ENCODE measurements around the gene SECISBP2.
"Not testable (repeated sequence)": the region's sequence is repeated elsewhere in the genome, so short reads cannot be mapped to it uniquely, and the experiment has no call there.

SECISBP2 gene

DNA sequence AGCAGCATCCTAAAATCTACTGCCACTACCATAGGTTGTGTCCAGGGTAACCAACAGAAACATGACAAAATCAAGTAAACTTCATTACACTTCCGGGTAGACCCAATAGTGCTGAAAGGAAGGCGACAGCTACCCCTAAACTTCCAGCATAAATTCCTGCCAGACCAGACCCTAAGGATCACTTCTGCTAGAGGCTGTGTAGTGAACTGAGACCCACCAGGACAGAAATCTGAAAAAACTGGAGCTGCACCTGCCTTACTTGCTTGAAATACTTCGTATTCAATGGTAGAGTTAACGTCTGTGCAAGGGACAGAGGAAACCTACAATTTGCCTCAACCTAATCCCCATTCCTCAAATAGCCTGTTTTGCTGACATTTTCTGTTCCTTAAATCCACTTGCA is 1.0 kb upstream of the SECISBP2 start:
- ATAC-seq (replicated peaks) (no peak), DNase-seq (no peak)
- Mint-ChIP-seq H3K4me3 (peak overlapping the region; percentile 91 to 95), H3K27ac (peak overlapping the region; percentile 99), H3K27me3 (no peaks in the 10 kb centered on the region), H3K9me3 (no peaks in the 10 kb centered on the region), H3K36me3 (peaks cover 26 to 32% of the 10 kb centered on the region in 2 donors), H3K4me1 (peaks cover 17 to 39% of the 10 kb centered on the region in 2 donors)

DNA sequence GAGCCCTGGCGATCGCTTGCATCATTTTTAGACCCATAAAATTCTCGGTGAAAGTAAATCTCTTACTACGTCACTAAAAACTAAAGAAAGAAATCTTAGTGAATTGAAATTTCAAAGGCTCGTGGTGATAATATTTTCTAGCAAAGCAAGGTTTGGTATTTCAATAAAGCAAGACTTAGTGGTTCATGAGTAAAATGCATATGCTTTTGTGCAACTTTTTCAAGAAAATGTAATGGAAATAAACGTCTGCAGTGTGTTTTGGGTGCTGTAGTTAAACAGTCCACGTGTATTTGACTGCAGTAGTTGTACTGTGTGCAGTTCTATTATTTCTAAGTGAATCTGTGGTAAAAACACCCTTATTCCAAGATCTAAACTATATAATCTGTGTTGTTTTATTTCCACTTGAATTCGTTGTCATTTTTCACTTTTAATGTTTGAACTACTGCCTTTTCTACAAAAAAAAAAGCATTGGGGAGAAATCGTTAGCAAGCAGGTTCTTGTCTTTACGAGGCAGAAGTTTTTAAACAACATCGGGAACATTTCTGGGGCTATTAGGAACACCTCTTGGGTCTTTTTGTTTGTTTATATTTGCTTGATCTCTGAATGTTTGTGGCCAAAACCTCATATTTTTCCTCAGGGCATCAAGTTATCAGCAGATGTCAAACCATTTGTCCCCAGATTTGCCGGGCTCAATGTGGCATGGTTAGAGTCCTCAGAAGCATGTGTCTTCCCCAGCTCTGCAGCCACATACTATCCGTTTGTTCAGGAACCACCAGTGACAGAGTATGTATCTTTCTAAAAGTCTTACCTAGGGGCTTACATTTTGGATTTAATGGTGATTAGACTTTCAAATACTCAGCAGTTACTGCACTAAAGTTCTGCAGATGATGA is 960 bp downstream of the SECISBP2 start:
- H3K9me3 Mint-ChIP-seq: no peaks in the 10 kb centered on the region
- peak overlapping the region; percentile 99 for H3K27ac Mint-ChIP-seq
- H3K36me3 Mint-ChIP-seq: peaks cover 35 to 36% of the 10 kb centered on the region in 2 donors
- no peaks in the 10 kb centered on the region for H3K27me3 Mint-ChIP-seq
- H3K4me1 Mint-ChIP-seq: peaks cover 26 to 52% of the 10 kb centered on the region in 2 donors
- H3K4me3 Mint-ChIP-seq: peak overlapping the region; percentile 91 to 95
- no peak for DNase-seq
- ATAC-seq (replicated peaks): no peak

DNA sequence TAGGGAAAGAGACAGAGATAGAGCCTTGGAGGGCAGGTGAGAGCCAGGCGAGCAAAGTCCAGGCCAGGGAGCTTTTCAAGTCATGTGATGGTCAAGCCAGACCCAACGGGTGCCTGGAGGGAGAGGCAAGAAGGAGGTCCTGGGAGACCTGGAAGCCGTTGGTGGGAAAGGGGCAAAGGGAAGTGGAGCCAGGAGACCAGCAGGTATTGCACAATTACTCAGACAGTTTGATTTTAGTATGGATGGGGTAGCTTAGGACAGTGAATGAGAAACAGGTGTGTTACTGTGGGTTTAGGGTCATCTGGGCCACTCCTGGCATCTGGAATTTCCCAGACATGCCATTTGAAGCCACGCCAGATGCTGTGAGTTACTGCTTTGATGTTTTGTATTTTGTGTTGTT is 5.1 kb downstream of the SECISBP2 start:
- no peak for ATAC-seq (replicated peaks)
- Mint-ChIP-seq H3K27me3 (no peaks in the 10 kb centered on the region), H3K4me1 (peaks cover 20 to 43% of the 10 kb centered on the region in 2 donors), H3K27ac (peak overlapping the region; percentile 70), H3K36me3 (peaks cover 9 to 23% of the 10 kb centered on the region in 2 donors), H3K9me3 (no peaks in the 10 kb centered on the region), H3K4me3 (no peak overlapping the region)
- DNase-seq: no peak

DNA sequence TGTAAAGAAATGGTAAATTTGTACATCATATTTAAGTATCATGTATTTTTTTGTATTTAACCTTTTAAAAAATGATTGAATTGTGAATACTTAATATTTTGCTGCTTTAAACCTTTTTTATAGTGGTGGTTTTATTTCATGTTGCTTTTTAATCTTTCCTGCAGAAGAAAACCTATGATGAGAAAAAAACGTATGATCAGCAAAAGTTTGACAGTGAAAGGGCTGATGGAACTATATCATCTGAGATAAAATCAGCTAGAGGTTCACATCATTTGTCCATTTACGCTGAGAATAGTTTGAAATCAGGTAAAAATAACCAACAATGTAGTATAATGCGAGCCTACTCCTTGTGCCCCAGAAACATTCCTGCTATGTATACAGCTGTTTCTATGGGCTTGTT is 7.4 kb downstream of the SECISBP2 start:
- Mint-ChIP-seq H3K4me3 (no peak overlapping the region), H3K4me1 (peaks cover 16 to 32% of the 10 kb centered on the region in 2 donors), H3K36me3 (peaks cover 16 to 30% of the 10 kb centered on the region in 2 donors), H3K27ac (no peak overlapping the region), H3K9me3 (no peaks in the 10 kb centered on the region), H3K27me3 (no peaks in the 10 kb centered on the region)
- ATAC-seq (replicated peaks) (no peak), DNase-seq (no peak)

DNA sequence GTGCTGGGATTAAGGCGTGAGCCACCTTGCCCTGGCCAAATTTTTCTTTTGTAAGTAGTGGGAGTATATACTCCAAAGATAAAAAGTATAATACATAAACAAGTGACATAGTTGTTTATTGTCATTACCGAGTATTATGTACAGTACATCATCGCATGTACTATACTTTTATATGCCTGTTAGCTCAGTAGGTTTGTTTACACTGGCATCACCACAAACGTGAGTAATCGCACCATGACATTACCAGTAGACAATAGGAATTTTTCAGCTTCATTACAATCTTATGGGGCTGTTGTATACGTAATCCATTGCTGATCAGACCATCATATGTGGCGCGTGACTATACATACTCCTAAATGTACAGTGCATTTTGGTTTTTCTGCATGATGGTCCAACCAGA is 9.8 kb downstream of the SECISBP2 start:
- no peak for DNase-seq
- ATAC-seq (replicated peaks): no peak
- Mint-ChIP-seq H3K4me3 (no peak overlapping the region), H3K27ac (no peak overlapping the region), H3K36me3 (peaks cover 13 to 29% of the 10 kb centered on the region in 2 donors), H3K4me1 (peaks cover 9 to 12% of the 10 kb centered on the region in 2 donors), H3K9me3 (no peaks in the 10 kb centered on the region), H3K27me3 (no peaks in the 10 kb centered on the region)

DNA sequence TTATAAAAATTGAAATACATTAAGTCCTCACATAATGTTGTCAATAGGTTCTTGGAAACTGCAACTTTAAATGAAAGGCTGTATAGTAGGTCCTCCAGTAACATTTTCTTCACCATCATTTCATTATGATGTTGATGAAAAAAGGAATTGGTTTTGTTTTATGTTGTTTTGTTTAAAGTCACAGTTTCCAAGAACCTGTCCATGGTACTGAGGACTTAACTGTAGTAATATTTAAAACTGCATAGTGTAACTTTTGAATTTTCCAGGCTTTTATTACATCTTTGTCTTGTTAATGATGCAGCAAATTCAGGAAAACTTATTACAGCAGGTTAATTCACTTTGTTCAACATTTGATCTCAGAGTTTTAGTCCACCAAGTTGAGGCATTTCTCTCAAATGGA is 11.6 kb downstream of the SECISBP2 start:
- peaks cover 1 to 4% of the 10 kb centered on the region in 2 donors for H3K4me1 Mint-ChIP-seq
- H3K9me3 Mint-ChIP-seq: no peaks in the 10 kb centered on the region
- H3K27me3 Mint-ChIP-seq: no peaks in the 10 kb centered on the region
- H3K27ac Mint-ChIP-seq: no peak overlapping the region
- ATAC-seq (replicated peaks) (no peak), DNase-seq (no peak)
- peaks cover 22 to 39% of the 10 kb centered on the region in 2 donors for H3K36me3 Mint-ChIP-seq
- H3K4me3 Mint-ChIP-seq: no peak overlapping the region

DNA sequence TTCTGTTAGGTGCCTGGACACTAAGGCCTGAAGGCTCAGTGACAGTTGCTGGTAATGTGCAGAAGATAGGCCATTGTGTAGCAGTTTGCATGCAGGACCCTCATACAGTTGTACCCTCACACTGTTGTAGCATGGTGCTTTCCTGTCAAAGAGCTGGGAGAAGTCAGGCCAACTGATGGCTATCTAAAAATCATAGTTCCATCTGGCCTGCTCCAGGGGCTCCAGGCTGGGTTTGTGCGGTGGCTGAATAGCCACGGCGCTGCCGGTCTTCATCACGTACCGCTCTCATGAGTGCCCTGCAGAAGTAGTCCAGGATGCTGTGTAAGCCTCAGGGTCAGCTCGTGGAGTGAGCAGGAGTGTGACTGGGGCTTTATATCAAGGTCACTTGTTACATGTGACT is 12.2 kb downstream of the SECISBP2 start:
- Mint-ChIP-seq H3K36me3 (peaks cover 22 to 41% of the 10 kb centered on the region in 2 donors), H3K27ac (peak overlapping the region; percentile 56)
- no peak for ATAC-seq (replicated peaks)

DNA sequence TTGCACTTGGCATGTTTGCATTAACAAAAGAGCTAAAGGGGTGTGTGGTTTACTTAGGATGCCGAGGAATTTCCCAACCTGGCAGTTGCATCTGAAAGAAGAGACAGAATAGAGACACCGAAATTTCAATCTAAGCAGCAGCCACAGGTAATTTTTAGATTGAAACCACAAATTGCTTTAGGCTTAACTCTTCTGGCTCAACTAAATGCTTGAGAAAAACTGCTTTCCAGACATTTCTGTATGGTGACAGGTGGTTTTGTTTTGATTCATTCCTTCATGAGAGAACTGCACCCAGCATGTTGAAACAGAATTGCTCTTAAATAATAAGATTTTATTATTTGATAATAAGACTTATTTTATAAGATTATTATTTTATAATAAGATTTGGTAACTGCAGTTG is 21.5 kb downstream of the SECISBP2 start:
- no peak overlapping the region for H3K27ac Mint-ChIP-seq
- no peaks in the 10 kb centered on the region for H3K9me3 Mint-ChIP-seq
- peaks cover 8 to 29% of the 10 kb centered on the region in 2 donors for H3K4me1 Mint-ChIP-seq
- ATAC-seq (replicated peaks): no peak
- no peak overlapping the region for H3K4me3 Mint-ChIP-seq
- H3K36me3 Mint-ChIP-seq: peaks cover 52 to 71% of the 10 kb centered on the region in 2 donors
- no peak for DNase-seq
- no peaks in the 10 kb centered on the region for H3K27me3 Mint-ChIP-seq

More for the DNA sequence above, 12.2 kb downstream of the SECISBP2 start:
- no peak for DNase-seq
- Mint-ChIP-seq H3K9me3 (no peaks in the 10 kb centered on the region), H3K27me3 (no peaks in the 10 kb centered on the region), H3K4me3 (no peak overlapping the region), H3K4me1 (peaks cover 0 to 4% of the 10 kb centered on the region in 2 donors)

DNA sequence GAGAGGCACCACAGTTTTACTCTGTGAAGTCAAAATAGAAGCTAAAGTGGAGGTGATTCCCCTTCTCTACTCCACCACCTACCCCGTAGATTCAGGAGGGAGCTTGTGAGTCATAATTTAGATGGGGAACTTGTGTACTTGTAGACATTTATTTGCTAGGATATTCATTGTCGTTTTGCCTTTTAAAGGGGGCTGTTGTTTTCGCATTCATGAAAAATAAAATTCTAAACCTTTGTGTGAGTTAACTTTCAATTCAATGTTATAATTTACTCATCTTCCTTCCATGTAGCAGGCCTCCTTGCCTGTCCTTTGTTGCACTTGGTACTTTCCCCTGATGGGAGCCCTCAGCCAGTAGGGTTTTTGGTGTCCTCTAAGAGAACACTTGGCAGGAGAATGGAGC is 22.0 kb downstream of the SECISBP2 start:
- H3K4me1 Mint-ChIP-seq: peaks cover 11 to 34% of the 10 kb centered on the region in 2 donors
- DNase-seq: no peak

DNA sequence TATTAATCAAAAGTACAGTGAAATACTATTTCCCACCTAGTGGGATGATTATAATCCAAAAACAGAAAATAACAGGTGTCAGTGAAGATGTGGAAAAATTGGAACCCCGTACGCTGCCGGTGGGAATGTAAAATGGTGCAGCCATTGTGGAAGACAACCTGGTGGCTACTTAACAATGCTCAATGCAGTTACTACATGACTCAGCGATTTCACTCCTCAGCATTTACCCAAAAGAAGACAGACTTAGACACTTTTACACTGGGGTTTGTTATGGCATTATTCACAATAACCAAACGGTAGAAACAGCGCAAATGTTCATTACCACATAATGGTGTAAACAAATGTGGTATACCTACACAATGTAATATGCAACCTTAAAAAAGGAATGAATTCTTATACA is 23.9 kb downstream of the SECISBP2 start:
- no peak for DNase-seq
- ATAC-seq (replicated peaks): no peak
- Mint-ChIP-seq H3K36me3 (peaks cover 69 to 82% of the 10 kb centered on the region in 2 donors), H3K27ac (no peak overlapping the region), H3K9me3 (no peaks in the 10 kb centered on the region), H3K4me1 (peaks cover 14 to 40% of the 10 kb centered on the region in 2 donors), H3K27me3 (no peaks in the 10 kb centered on the region), H3K4me3 (no peak overlapping the region)

More for the DNA sequence above, 22.0 kb downstream of the SECISBP2 start:
- Mint-ChIP-seq H3K36me3 (peaks cover 56 to 75% of the 10 kb centered on the region in 2 donors), H3K27ac (no peak overlapping the region), H3K4me3 (peak overlapping the region in 1 of 2 donors; percentile 16), H3K9me3 (no peaks in the 10 kb centered on the region), H3K27me3 (no peaks in the 10 kb centered on the region)
- peak; percentile 92 to 98 for ATAC-seq (replicated peaks)

DNA sequence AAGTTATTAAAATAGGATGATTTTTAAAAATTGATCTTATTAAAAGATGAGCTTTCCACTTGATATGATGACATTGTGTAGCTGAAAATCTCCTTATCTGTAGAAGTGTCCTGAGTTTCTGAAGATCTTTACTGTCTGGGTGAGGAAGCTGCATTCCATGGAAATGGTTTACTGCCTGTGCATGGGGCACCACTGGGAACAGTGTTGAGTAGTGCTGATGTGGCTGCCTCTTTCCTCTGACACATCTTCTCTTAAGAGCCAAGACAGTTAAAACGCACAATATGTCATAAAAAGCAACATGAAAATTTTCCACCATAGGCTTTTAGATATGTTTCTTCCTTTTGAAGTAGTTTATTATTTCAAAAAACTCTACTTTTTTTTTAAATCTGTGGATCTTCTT is 24.6 kb downstream of the SECISBP2 start:
- no peak for DNase-seq
- Mint-ChIP-seq H3K4me1 (peaks cover 14 to 35% of the 10 kb centered on the region in 2 donors), H3K27me3 (no peaks in the 10 kb centered on the region), H3K9me3 (no peaks in the 10 kb centered on the region), H3K4me3 (no peak overlapping the region), H3K27ac (no peak overlapping the region), H3K36me3 (peaks cover 68 to 82% of the 10 kb centered on the region in 2 donors)
- no peak for ATAC-seq (replicated peaks)

DNA sequence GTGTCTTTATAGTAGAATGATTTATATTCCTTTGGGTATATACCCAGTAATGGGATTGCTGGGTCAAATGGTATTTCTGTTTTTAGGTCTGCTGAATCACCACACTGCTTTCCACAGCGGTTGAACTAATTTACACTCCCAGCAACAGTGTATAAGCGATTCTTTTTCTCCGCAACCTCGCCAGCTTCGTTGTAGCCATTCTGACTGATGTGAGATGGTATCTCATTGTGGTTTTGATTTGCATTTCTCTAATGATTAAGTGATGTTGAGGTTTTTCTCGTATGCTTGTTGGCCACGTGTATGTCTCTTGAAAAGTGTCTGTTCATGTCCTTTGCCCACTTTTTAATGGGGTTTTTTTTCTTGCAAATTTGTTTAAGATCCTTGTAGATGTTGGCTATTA is 25.5 kb downstream of the SECISBP2 start:
- peaks cover 14 to 34% of the 10 kb centered on the region in 2 donors for H3K4me1 Mint-ChIP-seq
- not testable (repeated sequence) for H3K4me3 Mint-ChIP-seq; DNase-seq; ATAC-seq (replicated peaks); H3K9me3 Mint-ChIP-seq; H3K27ac Mint-ChIP-seq; H3K27me3 Mint-ChIP-seq
- peaks cover 67 to 82% of the 10 kb centered on the region in 2 donors for H3K36me3 Mint-ChIP-seq

DNA sequence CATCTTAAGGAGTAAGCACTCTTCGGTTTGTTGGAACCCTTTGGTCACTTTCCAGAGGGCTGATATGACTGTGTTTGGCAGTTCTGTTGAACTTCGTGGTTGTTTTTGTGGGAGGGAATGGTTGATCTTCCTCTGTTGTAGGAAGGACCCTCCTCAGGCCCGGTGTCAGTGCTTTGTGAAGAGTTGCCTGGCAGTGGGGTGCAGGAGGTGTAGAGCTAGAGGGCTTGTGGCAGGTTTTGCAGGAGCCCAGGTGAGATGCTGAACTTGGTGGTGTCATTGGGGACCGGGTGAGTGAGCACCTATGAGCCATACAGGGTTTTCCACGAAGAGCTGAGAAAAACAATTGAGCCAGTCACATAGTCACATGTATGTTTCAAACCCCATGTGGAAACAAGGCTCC is 27.2 kb downstream of the SECISBP2 start:
- peaks cover 67 to 87% of the 10 kb centered on the region in 2 donors for H3K36me3 Mint-ChIP-seq
- H3K27ac Mint-ChIP-seq: peak overlapping the region; percentile 21
- no peaks in the 10 kb centered on the region for H3K9me3 Mint-ChIP-seq
- H3K27me3 Mint-ChIP-seq: no peaks in the 10 kb centered on the region
- no peak overlapping the region for H3K4me3 Mint-ChIP-seq
- H3K4me1 Mint-ChIP-seq: peaks cover 8 to 22% of the 10 kb centered on the region in 2 donors
- ATAC-seq (replicated peaks): no peak
- DNase-seq: no peak

DNA sequence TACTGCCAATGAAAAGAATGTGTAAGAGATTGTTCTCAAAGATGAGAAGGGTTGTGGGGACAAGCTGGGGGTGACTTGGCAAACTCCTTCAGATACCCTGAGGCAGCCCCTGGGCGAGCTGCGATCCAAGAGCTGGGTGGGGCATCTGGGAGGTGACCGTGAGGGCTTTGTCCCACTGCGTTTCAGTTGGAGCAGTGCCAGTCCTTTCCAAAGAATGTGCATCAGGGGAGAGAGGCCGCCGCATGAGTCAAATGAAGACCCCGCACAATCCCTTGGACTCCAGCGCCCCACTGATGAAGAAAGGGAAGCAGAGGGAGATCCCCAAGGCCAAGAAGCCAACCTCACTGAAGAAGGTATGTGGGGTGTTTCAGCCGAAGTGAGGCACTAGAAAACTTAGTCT is 28.4 kb downstream of the SECISBP2 start:
- DNase-seq (no peak), ATAC-seq (replicated peaks) (no peak)
- Mint-ChIP-seq H3K27me3 (no peaks in the 10 kb centered on the region), H3K36me3 (peaks cover 66 to 86% of the 10 kb centered on the region in 2 donors), H3K27ac (no peak overlapping the region), H3K4me1 (peaks cover 14 to 25% of the 10 kb centered on the region in 2 donors), H3K4me3 (no peak overlapping the region), H3K9me3 (no peaks in the 10 kb centered on the region)

DNA sequence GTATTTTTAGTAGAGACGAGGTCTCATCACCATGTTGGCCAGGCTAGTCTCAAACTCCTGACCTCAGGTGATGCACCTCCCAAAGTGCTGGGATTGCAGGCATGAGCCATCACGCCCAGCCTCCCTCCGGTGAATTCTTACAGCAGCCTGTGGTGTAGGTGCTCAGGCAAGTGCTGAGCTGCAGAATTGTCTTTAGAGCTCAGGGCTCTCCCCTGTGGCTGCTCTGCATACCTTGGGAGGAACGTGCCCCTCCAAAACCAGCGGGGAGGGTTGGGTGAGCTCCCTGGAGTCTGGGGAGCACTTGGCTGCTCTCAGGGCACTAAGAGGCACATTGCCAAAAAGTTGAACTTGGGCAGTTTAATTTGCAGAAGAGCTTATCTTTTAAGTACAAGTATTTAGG is 29.4 kb downstream of the SECISBP2 start:
- H3K27ac Mint-ChIP-seq: no peak overlapping the region
- peaks cover 57 to 85% of the 10 kb centered on the region in 2 donors for H3K36me3 Mint-ChIP-seq
- DNase-seq (no peak), ATAC-seq (replicated peaks) (no peak)
- H3K4me3 Mint-ChIP-seq: no peak overlapping the region
- peaks cover 16 to 34% of the 10 kb centered on the region in 2 donors for H3K4me1 Mint-ChIP-seq
- H3K27me3 Mint-ChIP-seq: no peaks in the 10 kb centered on the region
- H3K9me3 Mint-ChIP-seq: no peaks in the 10 kb centered on the region

Measured in stimulated activated naive B cell treated with anti-CD40 and anti-IgM and Interleukin-4, amounts not matched to agents 10 μg/mL and 1 μg/mL and 100 μg/mL, for 72 hours (primary cell).